COLO829 (cell line): ENCODE results near the gene MPI.
"Not testable (repeated sequence)": the region's sequence is repeated elsewhere in the genome, so short reads cannot be mapped to it uniquely, and the experiment has no call there.

Experiments used
- DNase-seq: peaks from one replicate; pipeline ENCODE4 v3.0.0; 2012; ENCODE audit warnings: low spot score

MPI gene

GRCh38 chr15:74863239-74864056 is 26.4 kb upstream of the MPI start:
- DNase-seq = no peak

DNA sequence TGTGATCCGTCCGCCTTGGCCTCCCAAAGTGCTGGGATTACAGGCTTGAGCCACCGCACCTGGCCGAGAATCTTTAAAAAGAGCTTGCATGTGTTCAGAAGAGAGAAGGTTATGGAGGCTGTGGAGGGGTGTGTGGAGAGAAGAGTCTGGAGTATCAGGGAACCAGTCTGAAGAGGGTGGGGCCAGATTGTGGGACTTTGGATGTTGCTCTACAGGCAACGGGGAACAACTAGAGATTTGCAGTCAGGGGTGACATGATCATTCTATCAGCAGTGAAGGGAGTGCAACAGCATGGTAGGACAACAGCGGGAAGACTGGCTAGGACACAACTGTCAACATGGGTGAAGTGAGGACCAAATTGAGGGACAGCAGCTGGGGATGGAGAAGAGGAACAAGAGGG is 25.5 kb upstream of the MPI start:
- DNase-seq = no peak

- DNase-seq = no peak
Measured at GRCh38 chr15:74865316-74865715, 24.5 kb upstream of the MPI start.

DNA sequence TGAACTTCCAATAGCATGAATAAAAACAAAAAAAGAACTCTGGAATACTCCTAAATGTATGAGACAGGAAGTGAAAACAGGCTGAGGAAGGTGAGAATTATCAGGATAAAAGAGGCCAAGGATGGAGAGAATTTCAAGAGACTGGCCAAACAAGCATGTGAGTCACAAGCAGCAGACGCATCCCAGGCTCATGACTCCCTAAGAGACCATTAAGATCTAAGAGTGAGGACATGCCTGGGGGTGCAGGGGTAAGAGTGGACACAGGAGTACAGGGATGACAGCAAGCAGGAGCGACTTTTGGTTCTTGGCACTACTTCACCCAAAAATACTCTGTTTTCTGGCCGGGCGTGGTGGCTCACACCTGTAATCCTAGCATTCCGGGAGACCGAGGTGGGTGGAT is 23.8 kb upstream of the MPI start:
- DNase-seq = no peak

GRCh38 chr15:74867466-74868038 is 22.3 kb upstream of the MPI start:
- DNase-seq = no peak

- no peak for DNase-seq
Measured at GRCh38 chr15:74868059-74868458, 21.8 kb upstream of the MPI start.

GRCh38 chr15:74869372-74869725 is 20.5 kb upstream of the MPI start:
- no peak for DNase-seq

DNA sequence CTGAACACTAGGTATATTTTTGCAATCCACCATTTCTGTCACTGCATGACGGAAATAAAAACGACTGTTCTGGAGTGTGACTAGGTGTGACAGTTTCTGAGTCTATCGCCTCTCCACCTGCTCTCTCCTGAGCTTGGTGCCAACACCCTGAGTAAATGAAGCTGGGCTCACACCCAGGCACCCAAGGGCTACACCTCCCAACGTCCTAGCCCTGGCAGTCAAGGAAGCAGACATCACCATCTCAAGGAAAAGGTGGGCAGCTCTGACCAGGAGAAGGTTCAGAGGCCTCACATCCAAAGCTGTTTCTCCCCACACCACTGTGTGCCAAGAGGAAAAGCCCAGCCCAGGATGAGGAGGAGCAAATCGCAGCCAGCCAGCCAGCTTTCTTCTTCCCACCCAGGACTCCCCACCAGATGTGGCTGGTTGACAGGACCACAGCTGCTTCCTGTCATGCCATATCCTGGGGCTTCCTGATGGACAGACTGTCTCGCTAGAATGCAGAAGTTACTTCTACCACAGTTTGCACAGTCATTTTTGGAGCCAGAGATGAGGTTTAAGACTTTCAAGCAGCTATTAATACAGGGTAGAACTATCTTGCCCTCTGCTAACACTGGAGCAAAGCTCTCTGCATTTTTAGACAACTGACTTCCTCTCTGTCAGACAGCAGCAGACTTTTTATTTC is 20.0 kb upstream of the MPI start:
- no peak for DNase-seq

DNA sequence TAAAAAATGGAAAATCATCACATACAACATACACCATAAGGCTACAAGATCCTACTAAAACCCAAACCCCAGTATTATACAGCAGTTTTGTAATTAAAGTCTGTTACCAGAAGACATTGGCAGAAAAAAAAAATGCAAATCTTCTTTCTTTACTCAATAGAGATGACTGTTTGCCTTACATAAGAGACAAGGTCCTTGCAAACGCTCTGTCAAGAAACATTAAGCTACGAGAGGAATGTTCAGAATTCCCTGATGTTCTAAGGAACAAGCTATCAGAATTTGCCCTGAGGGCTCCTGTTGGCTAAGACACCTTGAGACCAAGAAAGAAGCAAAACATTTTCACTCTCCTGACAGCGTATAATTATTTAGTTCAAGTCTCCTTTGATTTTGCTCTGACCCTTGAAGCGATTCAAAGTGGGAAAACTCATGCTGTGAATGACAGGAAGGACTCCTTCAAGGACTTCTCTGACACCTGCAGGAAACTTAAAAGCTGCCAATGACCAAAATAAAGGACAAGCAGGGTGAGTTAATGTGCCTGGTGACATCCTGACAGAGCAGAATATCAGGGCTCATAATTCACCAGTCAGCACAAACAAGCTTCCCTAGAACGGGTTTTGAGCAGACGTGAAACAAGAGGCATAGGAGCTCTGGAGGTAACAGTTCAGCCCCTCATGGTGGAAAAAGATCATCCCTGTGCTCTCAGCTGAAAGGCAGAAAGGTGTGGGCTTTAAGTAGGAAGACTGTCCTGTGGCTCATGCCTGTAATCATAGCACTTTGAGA is 19.2 kb upstream of the MPI start:
- no peak for DNase-seq

DNA sequence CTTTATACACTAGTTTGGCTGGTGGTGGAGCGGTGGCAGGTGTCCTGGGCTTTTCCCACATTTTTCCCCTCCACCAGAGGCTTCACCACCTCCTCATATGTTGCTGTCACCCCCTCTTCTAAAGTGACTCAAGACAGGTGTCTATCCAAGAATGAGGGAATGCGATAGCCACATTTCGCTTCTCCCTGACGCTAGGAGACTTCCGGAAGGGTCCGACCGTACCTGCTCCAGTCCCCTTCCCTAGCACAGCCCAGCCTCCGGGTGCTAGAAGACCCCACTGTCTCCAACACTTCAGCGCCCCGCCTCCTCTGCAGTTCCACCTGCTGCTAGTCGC is 17.2 kb upstream of the MPI start:
- DNase-seq = no peak

GRCh38 chr15:74873036-74873755 is 16.6 kb upstream of the MPI start, which contains the start of gene SCAMP2:
SCAMP2 (minus strand) TSS chr15:74873365; CDS start chr15:74873255, 110 bp downstream.
- peak; percentile 79 for DNase-seq

DNA sequence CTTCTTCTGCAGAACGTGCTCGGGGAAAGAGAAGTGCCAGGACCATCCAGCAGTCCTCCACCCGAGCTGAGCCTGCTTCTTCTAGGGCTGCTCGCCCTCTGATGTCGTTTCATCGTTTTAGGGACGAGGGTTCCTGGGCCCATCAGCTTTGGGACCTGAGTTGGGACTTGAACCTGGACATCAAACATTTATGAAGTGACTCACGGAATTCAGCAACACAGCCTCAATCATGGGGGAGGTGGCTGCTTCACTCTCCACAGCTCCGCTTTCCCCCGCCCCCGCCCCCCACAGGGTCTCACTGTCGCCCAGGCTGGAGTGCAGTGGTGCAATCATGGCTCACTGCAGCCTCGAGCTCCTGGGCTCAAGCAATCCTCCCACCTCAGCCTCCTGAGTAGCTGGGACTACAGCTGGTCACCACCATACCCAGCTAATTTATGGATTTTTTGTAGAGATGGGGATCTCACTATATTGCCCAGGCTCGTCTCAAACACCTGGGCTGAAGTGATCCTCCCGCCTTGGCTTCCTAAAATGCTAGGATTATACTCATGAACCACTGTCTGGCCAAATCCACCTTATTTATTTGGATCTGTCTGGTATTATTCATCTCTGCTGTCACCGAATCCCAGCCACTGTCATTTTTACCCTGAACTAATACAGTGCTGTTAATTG is 16.0 kb upstream of the MPI start:
- DNase-seq = no peak

GRCh38 chr15:74878273-74878672 is 11.6 kb upstream of the MPI start:
- no peak for DNase-seq

DNA sequence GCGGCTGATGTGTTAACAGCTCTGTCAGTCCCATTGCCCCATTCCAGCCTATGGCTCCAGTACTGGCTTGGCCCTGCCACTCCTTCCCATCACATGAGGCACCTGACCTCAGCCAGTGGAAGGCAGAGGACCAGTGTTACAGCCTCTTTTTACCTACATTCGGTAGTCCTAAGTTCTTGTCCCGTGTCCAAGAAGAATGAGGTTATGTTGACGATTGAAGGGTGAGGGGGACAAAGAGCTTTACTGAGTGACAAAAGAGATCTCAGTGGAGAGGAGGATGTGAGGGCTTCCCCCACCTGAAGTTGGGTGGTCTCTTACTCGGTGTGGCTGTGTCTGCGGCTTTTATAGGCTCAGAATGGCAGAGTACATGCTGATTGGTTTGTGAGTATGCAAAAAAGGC is 7.3 kb upstream of the MPI start:
- DNase-seq = no peak

- DNase-seq = no peak
Measured at GRCh38 chr15:74884428-74885223, 5.2 kb upstream of the MPI start.

DNA sequence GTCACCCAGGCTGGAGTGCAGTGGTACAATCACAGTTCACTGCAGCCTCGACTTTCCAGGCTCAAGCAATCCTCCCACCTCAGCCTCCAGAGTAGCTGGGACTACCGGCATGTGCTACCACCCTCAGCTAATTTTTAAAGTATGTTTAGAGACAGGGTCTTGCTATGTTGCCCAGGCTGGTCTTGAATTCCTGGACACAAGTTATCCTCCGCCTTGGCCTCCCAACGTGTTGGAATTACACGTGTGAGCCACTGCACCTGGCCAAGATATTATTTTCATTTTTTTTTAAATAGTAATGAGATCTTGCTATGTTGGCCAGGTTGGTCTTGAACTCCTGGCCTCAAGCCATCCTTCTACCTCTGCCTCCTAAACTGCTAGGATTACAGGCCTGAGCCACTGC is 4.4 kb upstream of the MPI start:
- DNase-seq = no peak

GRCh38 chr15:74887537-74888193 is 2.2 kb upstream of the MPI start:
- not testable (repeated sequence) for DNase-seq

- DNase-seq = no peak
Measured at GRCh38 chr15:74888716-74889115, 1.1 kb upstream of the MPI start.

DNA sequence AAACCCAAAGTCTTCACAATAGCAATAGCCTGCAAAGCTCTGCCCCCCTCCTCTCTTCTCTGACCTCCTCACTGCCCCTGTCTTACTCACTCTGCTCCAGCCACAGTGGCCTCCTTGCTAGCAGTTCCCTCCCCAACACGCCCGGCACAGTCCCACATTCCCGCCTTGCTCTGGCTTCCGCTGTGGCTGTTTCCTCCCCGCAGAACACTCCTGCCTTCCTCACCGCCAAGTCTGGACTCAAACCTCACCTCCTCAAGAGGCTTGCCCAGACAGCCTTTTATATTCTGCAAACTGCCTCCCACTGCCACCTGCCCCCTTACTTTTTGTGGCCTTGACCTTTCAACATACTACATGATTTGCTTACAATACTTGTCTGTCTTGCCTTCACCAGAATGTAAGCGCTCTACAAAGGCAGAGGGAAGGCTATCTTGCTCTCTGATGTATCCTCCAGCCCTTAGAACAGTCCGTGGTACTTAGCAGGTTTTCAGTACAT is 406 bp upstream of the MPI start:
- no peak for DNase-seq

- DNase-seq = no peak
Measured at GRCh38 chr15:74890665-74890960, 771 bp downstream of the MPI start.
